AG08396 (cell line): ENCODE results near the gene KLHL11.

Experiments
- DNase-seq: peaks from one replicate; pipeline ENCODE4 v3.0.0; 2012; ENCODE audit warnings: low spot score, mixed read lengths

Gene KLHL11

DNA sequence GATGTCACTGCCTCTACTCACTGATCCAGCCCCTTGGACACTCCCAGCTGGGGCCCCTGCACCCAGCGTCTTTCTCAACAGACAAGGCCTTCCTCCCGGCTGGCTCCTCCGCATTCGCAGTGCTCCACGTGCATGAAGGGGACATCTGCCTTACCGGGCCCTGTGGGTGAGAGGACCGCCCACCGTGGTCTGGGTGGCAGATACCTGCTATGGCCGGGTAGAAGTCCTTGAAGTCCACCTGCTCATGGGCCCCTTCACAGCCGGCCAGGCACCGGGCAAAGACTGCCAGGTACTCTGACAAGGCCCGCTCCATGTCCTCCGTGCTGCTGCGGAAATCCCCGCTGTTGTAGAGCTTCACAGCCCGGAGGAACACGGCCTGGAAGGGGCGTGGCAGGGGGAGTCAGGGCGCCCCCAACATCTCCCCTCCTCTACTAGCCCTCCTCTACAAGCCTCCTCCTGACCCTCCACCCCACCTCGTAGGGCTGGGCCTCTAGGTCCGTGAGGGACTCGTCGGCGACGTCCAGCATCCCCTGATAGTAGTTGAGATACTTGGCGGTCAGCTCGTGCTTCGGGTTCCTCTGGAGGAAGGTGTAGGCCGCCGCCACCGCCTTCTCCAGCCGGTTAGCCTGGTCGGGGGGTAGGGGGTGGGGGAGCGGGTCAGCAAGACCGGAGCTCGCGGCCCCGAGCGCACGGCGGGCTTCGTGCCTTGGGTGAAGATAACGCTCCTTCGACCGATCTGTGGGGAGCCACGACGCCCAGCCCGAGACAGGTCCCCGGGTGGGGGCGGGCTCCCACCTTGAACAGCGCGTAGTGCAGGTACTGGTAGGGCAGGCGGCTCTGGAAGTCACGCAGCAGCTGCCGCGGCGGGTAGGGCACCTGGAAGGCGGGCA is 54.3 kb downstream of the KLHL11 start:
- DNase-seq: no peak

DNA sequence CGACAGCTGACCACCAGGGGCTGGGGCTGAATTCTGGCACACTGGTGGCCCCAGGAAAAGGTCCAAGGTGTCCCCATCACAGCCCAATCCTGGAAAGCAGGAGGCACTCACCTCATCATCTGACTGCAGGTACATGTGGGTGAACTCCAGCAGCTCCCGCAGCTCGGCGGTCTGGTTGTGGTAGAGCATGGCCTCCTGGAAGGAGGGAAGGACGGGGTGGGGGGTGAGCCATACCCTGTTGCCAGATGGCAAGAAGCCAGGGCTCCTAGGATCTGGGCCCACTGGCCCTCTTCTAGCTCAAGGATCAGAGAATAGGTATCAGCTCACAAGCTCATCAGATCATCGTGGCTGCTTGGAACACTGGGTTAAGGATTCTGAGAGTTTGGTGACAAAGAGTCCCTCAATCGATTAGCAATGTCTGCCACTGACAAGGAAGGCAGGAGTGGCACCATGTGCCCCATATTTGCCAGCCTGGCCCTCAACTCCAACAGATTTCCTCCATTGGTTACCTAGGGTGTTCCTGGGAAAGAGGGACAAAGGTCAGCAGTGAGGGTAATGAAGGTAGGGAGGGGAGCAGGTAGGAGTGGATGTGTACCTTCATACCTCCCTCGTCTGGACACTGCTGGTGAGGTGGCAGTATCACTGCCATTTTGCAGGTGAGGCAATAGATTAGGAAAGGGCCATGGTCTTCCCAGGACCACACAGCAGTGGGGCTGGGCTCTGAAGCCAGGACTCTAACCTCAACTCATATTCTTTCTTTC is 58.4 kb downstream of the KLHL11 start:
- DNase-seq: no peak
